ENCODE results near the gene FIP1L1.

FIP1L1 gene

DNA sequence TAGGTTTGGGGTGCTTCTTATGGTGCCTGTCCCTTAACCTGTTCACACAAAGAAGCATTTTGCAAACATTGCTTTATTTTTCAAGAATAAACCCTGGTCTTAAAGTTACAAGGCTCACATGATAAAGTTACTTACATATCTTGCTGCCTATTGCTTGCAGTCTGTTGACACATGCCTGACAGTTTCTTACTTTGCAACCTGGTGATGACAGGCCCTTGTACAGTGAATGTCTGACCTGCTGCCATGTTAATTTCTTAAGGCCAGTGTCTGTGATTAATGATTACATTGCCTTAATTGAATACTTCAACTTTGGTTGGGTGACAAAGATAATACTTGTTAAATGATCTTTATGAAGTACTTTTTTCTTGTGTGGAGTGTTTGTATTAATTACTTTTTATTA, 49.9 kb downstream of the FIP1L1 start:
- TF ChIP-seq, protein P1, sequence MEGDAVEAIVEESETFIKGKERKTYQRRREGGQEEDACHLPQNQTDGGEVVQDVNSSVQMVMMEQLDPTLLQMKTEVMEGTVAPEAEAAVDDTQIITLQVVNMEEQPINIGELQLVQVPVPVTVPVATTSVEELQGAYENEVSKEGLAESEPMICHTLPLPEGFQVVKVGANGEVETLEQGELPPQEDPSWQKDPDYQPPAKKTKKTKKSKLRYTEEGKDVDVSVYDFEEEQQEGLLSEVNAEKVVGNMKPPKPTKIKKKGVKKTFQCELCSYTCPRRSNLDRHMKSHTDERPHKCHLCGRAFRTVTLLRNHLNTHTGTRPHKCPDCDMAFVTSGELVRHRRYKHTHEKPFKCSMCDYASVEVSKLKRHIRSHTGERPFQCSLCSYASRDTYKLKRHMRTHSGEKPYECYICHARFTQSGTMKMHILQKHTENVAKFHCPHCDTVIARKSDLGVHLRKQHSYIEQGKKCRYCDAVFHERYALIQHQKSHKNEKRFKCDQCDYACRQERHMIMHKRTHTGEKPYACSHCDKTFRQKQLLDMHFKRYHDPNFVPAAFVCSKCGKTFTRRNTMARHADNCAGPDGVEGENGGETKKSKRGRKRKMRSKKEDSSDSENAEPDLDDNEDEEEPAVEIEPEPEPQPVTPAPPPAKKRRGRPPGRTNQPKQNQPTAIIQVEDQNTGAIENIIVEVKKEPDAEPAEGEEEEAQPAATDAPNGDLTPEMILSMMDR (IDR thresholded peaks at IDR 0.05; ENCODE audit: low read depth, low read length, poor library complexity, severe bottlenecking), result no peak
- TF ChIP-seq EZH2phosphoT487 (IDR thresholded peaks at IDR 0.05; ENCODE audit: borderline replicate concordance, low read length), result no peak
- Histone ChIP-seq H3K4me3 (ENCODE audit: low read length) (no peak overlapping the region), H3K4me1 (ENCODE audit: control insufficient read depth, low read length) (no peaks in the 10 kb centered on the region), H3K9me3 (ENCODE audit: control insufficient read depth, insufficient read depth, low read length) (no peaks in the 10 kb centered on the region), H3K4me2 (ENCODE audit: low read length) (no peak overlapping the region), H3F3A (ENCODE audit: control insufficient read depth, insufficient read depth) (peaks cover 5% of the 10 kb centered on the region; the same call in 1 of the 2 replicates), H3K27me3 (ENCODE audit: control insufficient read depth, low read length) (no peaks in the 10 kb centered on the region), H3K79me2 (ENCODE audit: control insufficient read depth, low read length) (peaks cover 7% of the 10 kb centered on the region; the same call in 1 of the 2 replicates), H3K9me2 (replicated peaks; ENCODE audit: control insufficient read depth, low read length) (no peaks in the 10 kb centered on the region), H3K27ac (ENCODE audit: low read depth, low read length) (no peak overlapping the region), H4K20me1 (ENCODE audit: control insufficient read depth, insufficient read depth, low read depth, low read length) (no peaks in the 10 kb centered on the region), H3K36me3 (ENCODE audit: control insufficient read depth, low read length) (peaks cover 59% of the 10 kb centered on the region)

DNA sequence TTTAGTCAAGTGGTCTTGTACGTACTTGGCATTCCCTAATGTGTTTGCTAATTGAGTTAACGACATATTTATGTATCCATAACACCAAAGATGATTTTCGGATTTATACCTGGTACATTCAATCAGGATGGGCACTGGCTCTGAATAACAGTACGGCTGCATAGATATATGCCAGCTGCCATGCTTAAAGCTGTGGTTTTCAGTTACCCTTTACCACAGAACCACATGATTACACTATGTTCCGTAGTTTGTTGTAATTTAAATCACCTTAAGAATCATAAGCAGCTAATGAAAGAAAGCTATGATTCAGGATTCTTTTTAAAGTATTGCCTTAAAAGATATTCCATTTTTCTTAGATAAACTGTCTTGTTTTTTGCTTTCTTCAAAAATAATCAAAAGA, 53.6 kb downstream of the FIP1L1 start:
- no peaks in the 10 kb centered on the region for H3K4me1 ChIP-seq (ENCODE audit: control insufficient read depth, low read length)
- H4K20me1 ChIP-seq (ENCODE audit: control insufficient read depth, insufficient read depth, low read depth, low read length), result no peaks in the 10 kb centered on the region
- no peak overlapping the region for H3K4me3 ChIP-seq (ENCODE audit: low read length)
- no peak overlapping the region for H3K4me2 ChIP-seq (ENCODE audit: low read length)
- TF ChIP-seq EZH2phosphoT487 (IDR thresholded peaks at IDR 0.05; ENCODE audit: borderline replicate concordance, low read length), result no peak
- TF ChIP-seq, protein P1 (IDR thresholded peaks at IDR 0.05; ENCODE audit: low read depth, low read length, poor library complexity, severe bottlenecking), result no peak
- H3K27ac ChIP-seq (ENCODE audit: low read depth, low read length), result no peak overlapping the region
- H3K9me2 ChIP-seq (replicated peaks; ENCODE audit: control insufficient read depth, low read length), result no peaks in the 10 kb centered on the region
- no peaks in the 10 kb centered on the region for H3F3A ChIP-seq (ENCODE audit: control insufficient read depth, insufficient read depth)
- no peaks in the 10 kb centered on the region for H3K9me3 ChIP-seq (ENCODE audit: control insufficient read depth, insufficient read depth, low read length)
- H3K27me3 ChIP-seq (ENCODE audit: control insufficient read depth, low read length), result no peaks in the 10 kb centered on the region
- peaks cover 74% of the 10 kb centered on the region for H3K36me3 ChIP-seq (ENCODE audit: control insufficient read depth, low read length)
- peaks cover 3% of the 10 kb centered on the region; the same call in 1 of the 2 replicates for H3K79me2 ChIP-seq (ENCODE audit: control insufficient read depth, low read length)

DNA sequence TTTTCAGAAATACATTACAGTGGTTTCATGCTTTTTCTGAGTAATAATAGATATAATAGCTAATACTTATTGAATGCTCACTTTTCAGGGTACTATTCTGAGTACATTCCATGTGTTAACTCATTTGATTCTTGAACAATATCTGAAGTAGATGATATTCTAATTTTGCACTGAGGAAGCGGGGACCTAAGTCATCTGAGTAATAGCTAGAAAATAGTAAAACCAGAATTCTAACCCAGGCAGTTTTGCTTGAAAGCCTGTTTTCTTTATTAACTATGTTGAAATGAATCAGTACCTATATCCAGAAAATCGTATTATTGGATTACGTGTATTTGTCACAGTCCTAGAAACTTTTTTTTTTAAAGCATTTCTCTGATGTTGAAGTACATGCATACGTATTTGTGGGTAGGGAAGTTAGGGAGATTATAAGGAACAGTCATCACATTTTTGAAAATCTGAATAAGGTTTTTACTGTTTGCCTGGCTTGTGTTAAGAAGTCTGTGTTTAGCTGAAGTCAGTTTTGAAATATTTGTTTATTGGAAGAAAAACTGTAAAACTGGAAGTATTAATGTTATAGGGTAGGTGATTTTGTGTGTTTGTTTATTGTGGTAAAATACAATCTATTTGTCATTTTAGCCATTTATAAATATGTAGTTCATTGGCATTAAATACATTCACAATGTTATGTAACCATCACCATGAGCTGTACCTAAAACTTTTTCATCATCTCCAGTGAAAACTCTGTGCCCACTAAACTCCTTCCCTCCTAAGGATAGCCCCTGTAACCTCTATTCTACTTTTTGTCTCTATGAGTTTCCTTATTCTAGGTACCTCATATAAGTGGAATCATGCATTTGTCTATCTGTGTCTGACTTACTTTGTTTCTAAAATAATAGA, 55.3 kb downstream of the FIP1L1 start:
- Histone ChIP-seq H3K4me2 (ENCODE audit: low read length) (no peak overlapping the region), H3K27ac (ENCODE audit: low read depth, low read length) (no peak overlapping the region), H3K4me3 (ENCODE audit: low read length) (no peak overlapping the region), H3F3A (ENCODE audit: control insufficient read depth, insufficient read depth) (no peaks in the 10 kb centered on the region), H4K20me1 (ENCODE audit: control insufficient read depth, insufficient read depth, low read depth, low read length) (no peaks in the 10 kb centered on the region), H3K9me2 (replicated peaks; ENCODE audit: control insufficient read depth, low read length) (no peaks in the 10 kb centered on the region), H3K36me3 (ENCODE audit: control insufficient read depth, low read length) (peaks cover 75% of the 10 kb centered on the region), H3K4me1 (ENCODE audit: control insufficient read depth, low read length) (no peaks in the 10 kb centered on the region), H3K27me3 (ENCODE audit: control insufficient read depth, low read length) (no peaks in the 10 kb centered on the region), H3K9me3 (ENCODE audit: control insufficient read depth, insufficient read depth, low read length) (no peaks in the 10 kb centered on the region), H3K79me2 (ENCODE audit: control insufficient read depth, low read length) (peaks cover 3% of the 10 kb centered on the region; the same call in 1 of the 2 replicates)
- no peak for TF ChIP-seq EZH2phosphoT487 (IDR thresholded peaks at IDR 0.05; ENCODE audit: borderline replicate concordance, low read length)
- TF ChIP-seq, protein P1 (IDR thresholded peaks at IDR 0.05; ENCODE audit: low read depth, low read length, poor library complexity, severe bottlenecking), result no peak
